ACC112 (cell line): ENCODE data around the gene TMEM86A.
"Not testable (repeated sequence)": the region's sequence is repeated elsewhere in the genome, so short reads cannot be mapped to it uniquely, and the experiment has no call there.

ENCODE experiments used
- H2AFZ ChIP-seq: fragments of 200-600 bp; sonication (generic); one replicate; pipeline ENCODE4 v1.6.0; 2017; ENCODE audit warnings: antibody characterized with exemption, low read length; ENCODE audit not compliant: unreplicated experiment
- H3K27ac ChIP-seq: fragments of 200-600 bp; sonication (generic); 2 replicates; pipeline ENCODE4 v1.5.1; 2014; ENCODE audit warnings: low read depth, mild to moderate bottlenecking, antibody characterized with exemption, low read length, moderate library complexity
- H3K27me3 ChIP-seq: fragments of 200-600 bp; sonication (generic); 2 replicates; pipeline ENCODE4 v1.6.1; 2014; ENCODE audit warnings: mild to moderate bottlenecking, antibody characterized with exemption, low read length, moderate library complexity, mixed read lengths; ENCODE audit not compliant: insufficient read depth
- H3K36me3 ChIP-seq: fragments of 200-600 bp; sonication (generic); 2 replicates; pipeline ENCODE4 v1.6.1; 2016; ENCODE audit warnings: mild to moderate bottlenecking, antibody characterized with exemption, low read length, moderate library complexity, mixed read lengths; ENCODE audit not compliant: insufficient read depth
- H3K4me1 ChIP-seq: fragments of 200-600 bp; sonication (generic); one replicate; pipeline ENCODE4 v1.6.1; 2016; ENCODE audit warnings: low read length, mixed read lengths; ENCODE audit not compliant: insufficient read depth, unreplicated experiment, control insufficient read depth
- H3K4me3 ChIP-seq: fragments of 200-600 bp; sonication (generic); 2 replicates; pipeline ENCODE4 v1.5.1; 2014; ENCODE audit warnings: mild to moderate bottlenecking, low read depth, low read length
- H3K79me2 ChIP-seq: fragments of 200-600 bp; sonication (generic); one replicate; pipeline ENCODE4 v1.6.0; 2016; ENCODE audit warnings: low read length; ENCODE audit not compliant: control insufficient read depth, unreplicated experiment, insufficient read depth

Gene TMEM86A

DNA sequence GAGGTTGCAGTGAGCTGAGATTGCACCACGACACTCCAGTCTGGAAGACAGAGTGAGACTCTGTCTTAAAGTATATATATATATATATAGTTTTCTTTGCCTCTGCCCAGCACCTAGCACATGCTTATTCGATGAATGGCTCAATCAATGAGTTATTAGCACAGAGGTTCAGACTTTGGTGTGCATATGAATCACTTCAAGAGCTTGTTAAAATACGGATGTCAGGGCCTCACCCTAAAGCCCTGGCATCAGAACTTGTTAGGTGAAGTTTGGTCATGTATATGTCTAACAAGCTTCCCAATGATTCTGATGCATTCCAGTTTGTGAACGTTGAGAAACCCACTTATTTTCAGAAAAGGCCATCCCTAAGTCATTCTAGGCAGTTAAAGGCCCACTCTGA lies 21.8 kb upstream of the TMEM86A start:
- H3K79me2 ChIP-seq: no peaks in the 10 kb centered on the region
- no peaks in the 10 kb centered on the region for H3K27me3 ChIP-seq
- no peak overlapping the region for H2AFZ ChIP-seq
- H3K4me1 ChIP-seq: no peaks in the 10 kb centered on the region
- H3K4me3 ChIP-seq: no peak overlapping the region
- H3K36me3 ChIP-seq: no peaks in the 10 kb centered on the region
- no peak overlapping the region for H3K27ac ChIP-seq

DNA sequence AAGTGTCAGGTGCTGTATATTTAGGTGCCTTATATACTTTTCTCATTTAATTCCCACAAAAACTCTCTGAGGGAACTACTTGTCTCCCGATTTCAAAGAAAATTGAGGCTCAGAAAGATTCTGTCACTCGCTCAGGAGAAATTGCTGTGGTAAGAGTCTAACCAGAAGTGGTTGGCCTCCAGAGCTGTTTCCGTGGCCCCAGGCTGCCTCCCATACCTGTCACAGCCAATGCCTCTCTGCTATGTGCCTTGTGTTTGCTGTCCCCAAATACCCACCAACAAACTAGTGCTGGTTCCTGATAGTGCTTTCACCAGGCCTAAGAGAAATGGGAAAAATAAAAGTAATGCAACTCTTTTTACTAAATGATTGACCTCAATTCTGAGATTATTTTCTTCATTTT lies 21.0 kb upstream of the TMEM86A start:
- H2AFZ ChIP-seq: no peak overlapping the region
- no peaks in the 10 kb centered on the region for H3K36me3 ChIP-seq
- no peaks in the 10 kb centered on the region for H3K4me1 ChIP-seq
- no peak overlapping the region for H3K27ac ChIP-seq
- no peaks in the 10 kb centered on the region for H3K79me2 ChIP-seq
- H3K27me3 ChIP-seq: no peaks in the 10 kb centered on the region
- H3K4me3 ChIP-seq: no peak overlapping the region

DNA sequence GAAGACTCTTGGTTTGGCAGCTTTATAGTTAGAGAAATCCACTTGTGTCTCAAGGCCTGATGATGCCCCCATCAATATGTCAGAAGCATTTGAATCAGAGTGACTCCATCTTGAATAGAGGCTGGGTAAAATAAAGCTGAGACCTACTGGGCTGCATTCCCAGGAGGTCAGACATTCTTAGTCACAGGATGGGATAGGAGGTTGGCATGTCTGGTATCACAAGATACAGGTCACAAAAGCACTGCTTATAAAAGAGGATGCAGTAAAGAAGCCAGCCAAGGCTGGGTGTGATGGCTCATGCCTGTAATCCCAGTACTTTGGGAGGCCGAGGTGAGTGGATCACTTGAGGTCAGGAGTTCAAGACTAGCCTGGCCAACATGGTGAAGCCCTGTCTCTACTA lies 16.6 kb upstream of the TMEM86A start:
- H2AFZ ChIP-seq, H3K4me1 ChIP-seq, H3K36me3 ChIP-seq, H3K27me3 ChIP-seq, H3K79me2 ChIP-seq, H3K27ac ChIP-seq, H3K4me3 ChIP-seq: not testable (repeated sequence)

DNA sequence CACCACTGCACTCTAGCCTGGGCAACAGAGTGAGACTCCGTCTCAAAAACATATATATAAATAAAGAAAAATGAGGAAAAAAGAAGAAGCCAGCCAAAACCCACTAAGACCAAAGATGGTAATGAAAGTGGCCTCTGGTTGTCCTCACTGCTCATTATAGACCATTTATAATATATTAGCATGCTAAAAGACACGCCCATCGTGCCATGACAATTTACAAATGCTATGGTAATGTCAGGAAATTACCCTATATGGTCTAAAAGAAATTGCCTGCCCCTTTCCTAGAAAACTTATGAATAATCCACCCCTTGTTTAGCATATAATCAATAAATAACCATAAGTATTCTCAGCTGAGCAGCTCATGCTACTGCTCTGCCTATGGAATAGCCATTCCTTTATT lies 16.1 kb upstream of the TMEM86A start:
- H3K4me1 ChIP-seq: no peaks in the 10 kb centered on the region
- H3K4me3 ChIP-seq: no peak overlapping the region
- H3K27ac ChIP-seq: no peak overlapping the region
- no peaks in the 10 kb centered on the region for H3K27me3 ChIP-seq
- H2AFZ ChIP-seq: no peak overlapping the region
- H3K36me3 ChIP-seq: no peaks in the 10 kb centered on the region
- no peaks in the 10 kb centered on the region for H3K79me2 ChIP-seq

DNA sequence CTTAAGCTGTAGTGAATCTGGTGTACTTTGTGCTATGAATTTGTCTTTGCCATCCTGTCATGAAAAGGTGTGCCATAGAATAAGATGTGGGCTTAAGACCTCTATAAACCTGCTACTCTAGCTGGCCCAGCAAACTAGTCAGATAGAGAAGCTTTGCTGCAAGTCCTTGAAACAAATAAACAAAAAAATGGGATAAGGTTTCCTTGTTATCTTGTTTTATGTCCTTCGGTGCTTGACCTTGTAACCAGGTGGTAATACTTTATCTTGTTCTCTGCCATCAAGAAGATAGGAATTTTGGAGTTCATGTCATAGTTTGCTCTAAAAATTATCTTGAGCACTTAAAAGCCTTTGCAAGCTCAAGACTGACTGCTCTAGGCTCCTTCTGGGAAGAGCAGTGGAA lies 14.3 kb upstream of the TMEM86A start:
- Histone ChIP-seq H3K27ac (no peak overlapping the region), H3K4me3 (no peak overlapping the region), H3K27me3 (no peaks in the 10 kb centered on the region), H3K4me1 (no peaks in the 10 kb centered on the region), H2AFZ (no peak overlapping the region), H3K36me3 (no peaks in the 10 kb centered on the region), H3K79me2 (no peaks in the 10 kb centered on the region)

DNA sequence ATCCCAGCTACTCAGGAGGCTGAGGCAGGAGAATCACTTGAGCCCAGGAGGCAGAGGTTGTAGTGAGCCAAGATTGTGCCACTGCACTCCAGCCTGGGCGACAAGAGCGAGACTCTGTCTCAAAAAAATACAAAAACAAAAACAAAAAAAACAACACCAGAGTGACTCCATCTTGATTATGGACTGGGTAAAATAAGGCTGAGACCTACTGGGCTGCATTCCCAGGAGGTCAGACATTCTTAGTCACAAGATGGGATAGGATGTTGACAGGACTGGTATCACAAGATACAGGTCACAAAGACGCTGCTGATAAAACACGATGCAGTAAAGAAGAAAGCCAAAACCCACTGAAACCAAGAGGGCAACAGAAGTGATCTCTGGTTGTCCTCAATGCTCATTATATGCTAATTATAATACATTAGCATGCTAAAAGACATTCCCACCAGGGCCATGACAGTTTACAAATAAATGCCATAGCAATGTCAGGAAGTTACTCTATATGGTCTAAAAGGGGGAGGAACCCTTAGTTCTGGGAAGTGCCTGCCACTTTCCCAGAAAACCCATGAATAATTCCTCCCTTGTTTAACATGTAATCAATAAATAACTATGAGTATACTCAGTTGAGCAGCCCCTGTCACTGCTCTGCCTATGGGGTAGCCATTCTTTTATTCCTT lies 7.0 kb upstream of the TMEM86A start:
- not testable (repeated sequence) for H3K27me3 ChIP-seq, H3K36me3 ChIP-seq, H3K4me3 ChIP-seq, H3K27ac ChIP-seq, H2AFZ ChIP-seq, H3K79me2 ChIP-seq, H3K4me1 ChIP-seq

DNA sequence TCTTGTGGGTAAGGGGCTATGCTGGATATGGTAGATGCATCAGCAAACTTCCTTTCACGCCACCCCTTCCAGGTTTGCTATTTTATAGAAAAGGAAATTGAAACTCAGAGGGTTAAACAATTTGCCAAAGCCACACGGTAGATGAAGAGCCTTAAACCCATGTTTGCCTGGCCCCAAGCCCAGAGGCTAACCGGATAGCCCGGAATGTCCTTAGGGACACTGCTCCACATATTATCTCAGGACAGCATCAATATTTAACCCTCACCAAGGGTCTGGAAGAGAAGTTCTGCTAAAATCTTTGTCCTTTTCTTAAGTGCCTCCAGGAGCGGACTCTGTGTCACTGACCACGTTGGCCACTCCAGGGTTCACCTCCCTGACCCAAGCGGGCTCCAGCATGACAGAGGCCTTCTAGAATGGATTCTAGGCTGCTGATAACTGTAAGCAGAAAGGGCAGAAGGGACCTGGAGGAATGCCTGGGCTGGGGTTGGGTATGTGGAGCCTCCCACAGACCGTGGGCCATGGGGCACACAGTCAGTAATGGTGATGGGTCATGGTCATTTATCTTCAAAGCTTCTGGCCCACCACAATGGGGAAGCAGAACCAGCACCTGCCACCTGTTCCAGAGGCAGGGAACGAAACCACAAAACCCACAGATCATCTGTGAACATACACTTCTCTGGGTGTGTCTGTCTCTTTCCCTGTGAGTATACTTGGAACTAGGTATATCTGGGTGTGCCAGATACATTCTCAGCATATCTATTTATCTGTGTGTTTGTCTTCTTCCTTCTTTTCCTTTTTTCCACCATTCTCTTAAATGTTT lies 5.4 kb upstream of the TMEM86A start:
- Histone ChIP-seq H3K4me3 (no peak overlapping the region), H3K27me3 (0 out of 2 replicates have a peak, but pooled peaks cover 2% of the 10 kb centered on the region), H3K27ac (no peak overlapping the region), H3K4me1 (peaks cover 21% of the 10 kb centered on the region), H3K79me2 (no peaks in the 10 kb centered on the region), H3K36me3 (no peaks in the 10 kb centered on the region), H2AFZ (peak overlapping the region; percentile 52)

DNA sequence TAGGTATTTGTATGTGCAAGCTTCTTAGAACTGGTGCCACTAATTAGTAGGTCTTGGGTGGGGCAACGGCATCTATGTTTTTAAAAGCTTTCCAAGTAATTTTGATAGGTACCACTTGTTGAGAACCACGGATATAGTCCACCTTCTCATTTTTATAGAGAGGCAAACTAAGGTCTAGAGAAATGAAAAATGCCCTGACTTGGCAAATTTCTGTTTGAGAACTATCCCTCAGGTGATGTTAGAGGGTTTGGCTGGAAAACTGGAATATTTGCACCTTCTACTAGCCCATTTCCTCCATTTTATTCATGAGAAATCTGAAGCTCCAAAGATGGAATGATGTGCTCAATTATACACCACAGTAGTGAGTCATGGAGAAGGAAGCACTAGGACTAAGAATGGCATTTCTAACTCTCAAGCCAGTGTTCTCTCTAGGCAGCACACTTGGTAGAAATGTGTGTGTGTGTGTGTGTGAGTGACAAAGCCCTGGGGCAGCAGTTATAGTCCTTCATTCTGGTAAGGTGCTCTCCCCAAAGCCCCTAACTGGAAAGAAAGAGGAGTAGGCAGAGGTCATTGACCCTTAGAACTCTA lies 1.8 kb upstream of the TMEM86A start:
- Histone ChIP-seq H3K4me1 (peaks cover 28% of the 10 kb centered on the region), H3K27ac (no peak overlapping the region), H2AFZ (no peak overlapping the region), H3K36me3 (no peaks in the 10 kb centered on the region), H3K27me3 (peaks cover 8% of the 10 kb centered on the region; the same call in 1 of the 2 replicates), H3K4me3 (no peak overlapping the region), H3K79me2 (no peaks in the 10 kb centered on the region)

DNA sequence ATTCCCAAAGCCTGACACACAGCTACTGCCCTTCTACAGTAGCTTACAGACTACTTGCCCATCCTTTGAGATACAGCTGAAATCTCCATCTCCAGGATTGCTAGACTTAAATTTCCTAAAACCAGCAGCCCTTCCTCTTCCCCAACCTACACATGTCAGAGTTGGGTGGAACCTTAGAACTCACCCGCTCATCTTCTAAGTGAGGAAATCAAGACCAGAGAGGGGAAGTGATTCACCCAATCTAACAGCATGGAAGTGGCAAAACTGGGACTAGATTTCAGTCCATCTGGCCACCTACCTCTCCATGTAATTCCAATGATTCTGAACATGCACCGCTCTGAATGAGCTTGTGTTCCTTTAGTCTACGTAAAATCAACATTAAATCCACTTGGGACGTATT lies 1.0 kb upstream of the TMEM86A start:
- H3K36me3 ChIP-seq: no peaks in the 10 kb centered on the region
- H3K27me3 ChIP-seq: peaks cover 15% of the 10 kb centered on the region
- peaks cover 28% of the 10 kb centered on the region for H3K4me1 ChIP-seq
- H3K79me2 ChIP-seq: no peaks in the 10 kb centered on the region
- no peak overlapping the region for H2AFZ ChIP-seq
- no peak overlapping the region for H3K4me3 ChIP-seq
- no peak overlapping the region for H3K27ac ChIP-seq

DNA sequence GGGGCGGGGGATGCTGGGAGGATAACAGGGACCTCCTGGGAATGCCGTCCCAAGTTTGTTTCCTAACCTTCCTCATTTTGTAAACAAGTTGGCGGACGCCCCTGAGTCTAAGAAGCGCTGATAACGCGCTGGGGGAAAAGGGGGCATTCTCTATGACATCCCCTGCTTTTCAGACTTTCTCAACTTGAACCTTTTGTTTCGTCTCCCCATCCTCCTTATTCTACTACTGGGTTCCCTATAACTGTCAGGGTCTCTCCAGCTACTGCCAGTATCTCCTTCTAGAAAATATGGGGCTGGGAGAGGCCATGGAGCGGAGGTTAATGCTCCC lies 654 bp downstream of the TMEM86A start:
- peak overlapping the region; percentile 84 for H2AFZ ChIP-seq
- H3K27ac ChIP-seq: no peak overlapping the region
- H3K36me3 ChIP-seq: no peaks in the 10 kb centered on the region
- no peaks in the 10 kb centered on the region for H3K79me2 ChIP-seq
- H3K27me3 ChIP-seq: peaks cover 18% of the 10 kb centered on the region
- peaks cover 20% of the 10 kb centered on the region for H3K4me1 ChIP-seq
- peak overlapping the region; percentile 86 for H3K4me3 ChIP-seq

DNA sequence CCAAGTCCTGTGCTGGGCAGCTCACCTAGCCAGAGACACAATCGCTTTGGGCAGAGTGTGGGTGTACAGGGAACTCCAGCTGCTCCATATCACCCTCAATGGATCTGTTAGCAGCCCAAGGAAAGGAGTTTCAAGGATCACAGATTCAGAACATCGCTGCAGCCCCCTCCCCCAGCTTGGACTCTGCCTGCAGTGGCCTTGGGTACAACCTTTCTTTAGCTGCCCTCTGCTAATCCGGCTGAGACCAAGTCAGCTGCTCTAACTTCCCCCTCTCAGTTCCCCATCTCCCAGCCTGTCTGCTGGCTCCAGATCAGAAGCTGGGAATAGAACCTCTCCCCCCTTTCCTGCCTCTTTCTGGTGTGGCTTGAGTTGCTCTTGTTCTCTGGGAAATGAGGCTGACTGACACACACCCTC lies 1.3 kb downstream of the TMEM86A start:
- Histone ChIP-seq H3K27ac (no peak overlapping the region), H3K27me3 (peaks cover 24% of the 10 kb centered on the region), H2AFZ (no peak overlapping the region), H3K79me2 (no peaks in the 10 kb centered on the region), H3K36me3 (no peaks in the 10 kb centered on the region), H3K4me1 (peaks cover 20% of the 10 kb centered on the region), H3K4me3 (no peak overlapping the region; the same call in 1 of the 2 replicates)
